NCI-H226 (cell line): ENCODE measurements around the gene AMFR.

ENCODE experiments used
- DNase-seq: peaks from one replicate; pipeline ENCODE4 v3.0.0-alpha.2; 2015

The AMFR gene

DNA sequence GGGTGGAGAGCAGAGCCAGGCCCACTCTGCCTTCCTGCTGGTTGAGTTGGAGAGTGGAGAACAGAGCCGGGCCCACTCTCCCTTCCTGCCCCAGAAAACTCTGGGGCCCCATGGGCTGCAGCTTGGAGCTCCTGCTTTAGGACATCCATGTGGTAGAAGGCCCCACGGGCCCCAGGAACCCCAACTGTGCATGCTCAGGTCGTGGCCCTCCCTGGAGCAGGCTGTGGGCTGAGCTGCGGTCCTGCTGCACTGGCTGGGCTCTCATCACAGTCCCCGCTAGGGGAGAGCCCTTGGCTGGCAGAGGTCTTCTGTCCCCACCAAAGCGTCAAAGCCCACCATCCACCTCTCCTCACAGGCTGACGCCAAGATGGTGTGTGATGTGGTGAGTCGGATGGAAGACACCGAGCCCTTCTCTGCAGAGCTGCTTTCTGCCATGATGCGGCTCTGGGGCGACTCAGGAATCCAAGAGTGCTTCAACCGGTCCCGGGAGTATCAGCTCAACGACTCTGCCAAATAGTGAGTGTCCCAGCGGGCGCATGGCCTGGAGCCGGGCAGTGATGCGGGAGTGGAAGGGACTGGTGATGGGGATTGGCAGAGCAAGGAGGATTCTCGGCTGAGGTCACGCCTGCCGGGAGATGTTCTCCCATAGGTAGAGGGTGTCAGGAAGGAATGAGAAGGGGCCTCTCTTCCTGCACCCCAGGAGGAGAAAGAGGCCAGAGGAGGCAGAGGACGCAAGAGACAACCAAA is 96.9 kb downstream of the AMFR start:
- no peak for DNase-seq

DNA sequence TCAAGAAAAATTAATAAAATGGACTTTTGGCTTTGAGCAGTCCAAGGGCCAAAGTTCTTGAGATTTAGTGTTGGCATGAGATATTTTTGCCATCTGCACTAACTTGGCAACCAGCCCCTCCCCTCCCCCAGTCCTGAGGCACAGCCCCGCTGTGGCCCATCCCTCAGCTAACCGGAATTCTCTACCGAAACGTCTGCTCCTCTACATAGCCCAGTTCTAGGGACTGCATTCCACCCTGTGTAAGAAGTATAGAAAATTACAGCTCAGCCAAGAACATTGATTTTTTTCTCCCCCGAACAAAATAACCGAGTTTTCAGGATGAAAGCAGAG is 97.5 kb downstream of the AMFR start:
- no peak for DNase-seq

DNA sequence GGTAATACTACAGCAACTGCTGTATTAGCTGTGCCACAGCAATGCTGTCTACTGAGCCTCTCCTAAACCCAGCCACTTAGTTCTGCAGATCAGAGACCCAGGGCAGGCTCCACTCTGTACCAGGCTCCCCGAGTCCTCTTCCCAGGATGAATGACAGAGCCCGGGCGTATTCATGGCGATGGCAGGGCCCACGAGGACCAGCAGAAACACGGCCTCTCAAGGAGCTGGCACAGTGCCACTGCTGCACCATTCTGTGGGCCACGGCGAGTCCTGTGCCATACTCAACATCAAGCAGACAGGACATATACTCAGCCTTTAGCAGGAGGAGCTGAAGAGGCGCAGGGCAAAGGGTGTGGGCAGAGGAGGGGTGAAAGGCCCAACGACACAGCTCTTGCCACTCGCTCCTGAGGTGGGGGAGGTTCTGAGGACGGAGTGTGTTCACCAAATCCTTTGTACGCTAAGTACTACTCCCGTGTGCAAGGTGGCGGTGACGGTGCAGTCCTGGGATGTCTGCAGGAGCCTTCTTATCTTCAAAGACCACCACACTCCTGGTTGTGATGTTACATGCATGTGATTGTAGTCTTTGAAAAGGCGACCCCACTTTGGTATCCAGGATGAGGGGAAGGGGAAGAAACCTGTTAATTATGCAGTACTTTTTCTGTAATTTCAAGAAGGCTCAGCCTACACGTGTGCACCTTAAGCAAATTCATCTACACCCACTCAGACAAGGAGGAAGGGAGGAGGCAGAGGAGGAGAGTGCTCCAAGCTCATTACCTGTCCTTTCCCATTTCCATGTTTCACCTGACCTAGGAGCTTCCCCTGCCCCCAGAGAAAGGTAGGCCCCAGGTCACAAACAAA is 98.0 kb downstream of the AMFR start:
- no peak for DNase-seq

DNA sequence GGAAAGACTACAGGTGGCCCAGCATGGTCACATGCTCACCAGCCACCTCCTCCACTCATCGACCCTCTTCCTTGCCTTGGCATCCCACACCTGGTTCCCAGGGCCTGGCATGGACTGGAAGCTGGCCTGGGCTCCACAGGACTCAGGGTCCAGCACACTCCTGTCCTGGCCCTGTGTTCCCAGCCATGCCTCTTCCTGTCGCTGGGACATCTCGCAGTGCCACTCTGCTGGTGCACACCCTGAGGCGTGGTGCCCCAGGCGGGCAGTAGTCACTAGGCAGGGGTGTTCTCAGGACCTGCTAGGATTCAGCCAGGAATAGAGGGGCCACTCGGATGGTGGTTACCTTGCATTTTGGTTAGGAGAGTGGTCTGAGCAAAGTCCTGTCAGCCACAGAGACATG is 99.4 kb downstream of the AMFR start:
- no peak for DNase-seq

DNA sequence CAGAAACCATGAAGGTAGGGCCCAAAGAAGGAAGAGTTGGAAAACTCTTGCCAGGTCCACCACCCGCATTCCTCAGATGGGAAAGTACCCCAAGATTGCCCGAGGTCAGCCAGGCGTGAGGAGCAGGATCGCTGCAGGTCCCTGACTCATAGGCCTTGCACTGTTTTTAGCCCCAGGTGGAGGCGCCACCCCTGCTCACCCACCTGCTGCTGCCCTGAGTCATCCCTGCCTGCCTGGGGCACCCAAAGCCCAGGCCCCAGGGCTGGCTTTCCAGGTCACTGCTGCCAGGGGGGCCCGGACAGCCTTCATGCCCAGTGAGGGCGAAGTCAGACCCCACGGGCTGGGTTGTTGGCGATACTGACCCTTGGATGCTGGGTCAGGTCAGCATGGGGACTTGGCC is 100.9 kb downstream of the AMFR start:
- peak; percentile 61 for DNase-seq

DNA sequence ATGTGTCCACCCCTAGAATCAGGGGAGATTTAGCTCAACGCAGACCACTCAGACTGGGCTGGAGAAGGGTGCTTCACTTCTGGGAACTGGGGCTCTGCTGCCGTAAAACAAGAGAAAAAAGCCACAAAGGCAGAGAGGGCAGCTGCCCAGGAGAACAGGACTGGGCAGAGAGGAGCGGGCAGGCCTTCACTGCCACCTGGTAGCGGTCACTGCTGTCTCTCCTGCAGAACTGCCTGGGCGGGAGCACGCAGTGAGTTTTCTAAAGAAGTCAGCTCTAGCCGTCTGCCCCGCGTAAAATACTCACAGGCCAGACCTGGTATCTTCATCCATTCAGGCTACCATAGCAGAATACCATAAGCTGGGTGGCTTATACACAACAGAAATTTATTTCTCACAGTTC is 103.8 kb downstream of the AMFR start:
- DNase-seq, result no peak

DNA sequence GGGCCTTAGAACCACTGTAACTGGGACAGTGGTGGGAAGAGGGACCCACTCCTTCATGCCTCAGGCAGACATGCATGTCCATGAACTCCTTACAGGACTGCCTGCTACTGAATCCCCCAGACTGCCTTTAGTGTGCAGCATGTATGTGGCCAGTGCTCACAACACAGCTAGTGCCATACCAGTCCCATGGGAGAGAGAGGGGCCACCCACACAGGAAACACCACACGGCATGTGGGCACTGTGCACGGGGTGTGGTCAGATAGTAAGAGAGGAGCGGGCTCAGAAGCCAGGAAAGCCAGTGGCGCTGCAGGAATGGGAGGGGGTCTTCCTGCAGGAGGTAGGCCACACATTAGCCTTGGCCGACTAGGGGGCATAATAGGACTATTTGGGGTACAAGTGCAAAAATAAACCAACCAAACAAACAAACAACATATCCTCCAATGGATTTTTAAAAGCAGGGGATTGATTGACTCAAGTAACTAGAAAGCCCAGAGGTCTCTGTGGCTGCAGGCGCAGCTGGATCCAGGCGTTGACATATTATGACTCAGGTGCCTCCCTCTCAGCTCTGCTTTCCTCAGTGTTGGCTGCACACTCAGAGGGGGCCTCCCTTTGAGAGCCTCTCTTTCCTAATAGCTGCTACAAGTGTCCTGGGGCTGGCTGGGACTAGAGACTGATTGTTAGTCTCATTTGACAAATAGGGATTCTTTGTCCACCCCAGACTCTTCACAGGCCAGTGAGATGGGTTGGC is 104.4 kb downstream of the AMFR start:
- no peak for DNase-seq

DNA sequence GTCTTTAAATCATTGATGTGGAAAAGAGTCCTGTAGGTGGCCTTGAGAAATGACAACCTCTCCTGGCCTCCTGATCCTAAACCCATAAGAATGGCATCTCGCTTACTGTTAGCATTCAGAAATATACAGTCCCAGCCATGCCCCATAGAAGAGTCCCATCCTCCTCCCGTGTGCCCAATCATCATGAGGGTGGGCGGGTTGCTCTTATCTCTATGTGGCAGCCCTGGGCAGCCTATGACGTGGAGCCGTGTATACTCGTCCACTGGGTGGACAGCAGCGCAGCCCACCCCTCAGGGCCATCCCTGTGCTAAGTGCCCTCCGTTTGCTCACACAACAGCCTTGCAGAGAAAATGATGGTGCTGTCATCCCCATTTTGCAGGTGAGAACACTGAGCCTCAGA is 105.3 kb downstream of the AMFR start:
- no peak for DNase-seq

DNA sequence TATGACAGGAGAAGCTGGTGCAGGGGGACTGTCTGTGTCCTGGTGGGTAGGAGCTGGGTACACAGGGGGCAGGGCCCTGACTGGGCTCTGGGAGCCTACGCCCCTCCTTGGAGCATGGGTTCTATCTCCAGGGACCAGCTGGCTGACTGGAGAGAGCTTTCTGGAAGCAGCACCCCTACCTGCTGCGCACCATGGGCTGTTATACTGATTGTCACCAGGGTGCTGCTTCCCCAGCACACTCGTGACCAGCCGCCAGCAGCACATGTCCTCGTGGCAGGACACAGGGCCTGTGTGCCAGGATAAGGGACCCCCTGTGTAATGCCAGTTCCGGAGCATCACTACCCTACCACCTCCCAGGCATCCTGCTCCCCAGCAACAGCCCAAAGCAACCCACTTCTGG is 106.0 kb downstream of the AMFR start:
- no peak for DNase-seq

DNA sequence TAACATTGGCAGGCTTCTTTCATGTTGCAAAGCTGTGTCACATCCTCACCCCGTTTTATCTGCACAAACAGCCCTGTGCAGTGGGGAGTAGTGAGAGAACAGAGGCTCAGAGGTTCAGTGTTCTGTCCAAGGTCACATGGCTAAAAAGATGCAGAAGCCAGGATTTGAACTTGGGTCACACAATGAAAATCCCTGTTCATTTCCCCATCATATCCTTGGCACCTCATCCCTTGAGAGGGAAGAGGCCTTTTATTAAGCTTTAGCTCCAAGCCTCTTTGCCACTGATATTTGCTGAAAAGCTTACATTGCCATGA is 106.6 kb downstream of the AMFR start:
- DNase-seq, result no peak

DNA sequence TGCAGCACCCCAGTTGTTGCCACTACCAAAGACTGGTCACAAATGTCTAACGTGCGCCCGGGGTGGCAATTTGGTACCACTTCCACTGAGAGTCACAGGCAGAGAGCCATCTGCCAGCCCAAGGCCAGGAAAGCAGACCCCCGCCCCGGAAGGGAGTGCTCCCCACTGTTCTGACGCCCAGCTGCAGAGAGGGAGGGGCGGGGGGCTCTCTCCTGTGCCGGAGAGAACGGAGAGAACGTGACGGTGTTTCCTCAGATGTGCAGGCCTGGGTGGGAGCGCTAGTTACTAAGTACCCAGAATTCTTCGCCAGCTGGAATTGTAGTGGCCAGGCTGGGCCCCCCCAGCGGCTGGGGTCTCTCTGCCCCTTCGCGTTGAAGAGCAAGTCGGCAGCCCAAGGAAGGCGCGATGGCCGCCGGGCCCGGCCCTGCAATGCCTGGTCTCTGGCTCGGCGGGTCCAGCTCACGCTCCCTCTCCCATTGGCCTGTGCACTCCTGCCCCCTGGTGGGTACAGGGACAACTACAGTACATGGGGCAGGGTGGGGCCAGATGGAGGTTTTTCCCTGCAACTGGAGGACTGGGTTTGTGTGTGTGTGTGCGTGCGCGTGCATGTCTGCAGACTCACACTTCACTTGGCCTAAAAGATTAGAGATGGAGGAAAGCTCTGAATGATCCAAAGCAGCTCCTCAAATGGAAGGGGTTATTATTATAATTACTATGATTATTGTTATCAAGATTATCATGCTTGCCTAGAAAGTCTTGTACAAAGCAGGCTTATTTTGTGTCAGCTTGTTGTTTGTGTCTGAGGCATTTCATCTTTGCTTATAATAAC is 107.1 kb downstream of the AMFR start:
- peak; percentile 57 for DNase-seq

DNA sequence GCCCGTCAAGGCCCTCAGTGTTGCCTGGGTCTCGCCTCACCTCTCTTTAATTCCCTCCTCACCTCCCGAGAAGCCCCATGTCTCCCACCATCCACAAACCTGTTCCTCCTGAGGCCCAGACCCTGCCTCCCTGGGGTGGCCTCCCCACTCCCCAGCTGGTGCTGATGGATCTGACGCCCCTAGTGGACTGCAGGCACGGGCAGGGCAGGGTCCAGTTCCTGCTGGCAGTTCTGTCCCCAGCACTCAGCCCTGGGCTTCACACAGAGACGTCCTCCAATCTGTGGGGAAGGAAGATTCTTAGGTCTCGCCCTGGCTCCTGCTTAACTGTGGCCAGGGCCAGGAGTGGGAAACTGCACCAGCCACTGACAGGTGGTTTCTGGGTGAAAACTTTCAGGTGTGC is 108.8 kb downstream of the AMFR start:
- no peak for DNase-seq

DNA sequence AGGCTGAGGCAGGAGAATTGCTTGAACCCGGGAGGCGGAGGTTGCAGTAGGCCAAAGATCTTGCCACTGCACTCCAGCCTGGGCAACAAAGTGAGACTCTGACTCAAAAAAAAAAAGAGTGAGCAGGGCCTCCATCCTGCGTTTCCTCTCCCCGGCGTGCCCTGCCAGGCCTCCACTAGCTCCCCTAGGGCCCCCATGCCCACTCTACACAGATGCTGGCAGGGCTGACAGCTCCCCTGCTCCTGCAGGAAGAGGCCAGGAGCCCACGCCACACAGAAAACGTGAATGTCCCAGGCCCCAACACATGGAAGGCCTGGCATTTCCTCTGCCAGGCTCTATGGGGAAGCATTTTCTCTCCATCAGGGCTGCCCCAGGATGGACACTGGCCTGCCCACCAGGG is 109.4 kb downstream of the AMFR start:
- no peak for DNase-seq

DNA sequence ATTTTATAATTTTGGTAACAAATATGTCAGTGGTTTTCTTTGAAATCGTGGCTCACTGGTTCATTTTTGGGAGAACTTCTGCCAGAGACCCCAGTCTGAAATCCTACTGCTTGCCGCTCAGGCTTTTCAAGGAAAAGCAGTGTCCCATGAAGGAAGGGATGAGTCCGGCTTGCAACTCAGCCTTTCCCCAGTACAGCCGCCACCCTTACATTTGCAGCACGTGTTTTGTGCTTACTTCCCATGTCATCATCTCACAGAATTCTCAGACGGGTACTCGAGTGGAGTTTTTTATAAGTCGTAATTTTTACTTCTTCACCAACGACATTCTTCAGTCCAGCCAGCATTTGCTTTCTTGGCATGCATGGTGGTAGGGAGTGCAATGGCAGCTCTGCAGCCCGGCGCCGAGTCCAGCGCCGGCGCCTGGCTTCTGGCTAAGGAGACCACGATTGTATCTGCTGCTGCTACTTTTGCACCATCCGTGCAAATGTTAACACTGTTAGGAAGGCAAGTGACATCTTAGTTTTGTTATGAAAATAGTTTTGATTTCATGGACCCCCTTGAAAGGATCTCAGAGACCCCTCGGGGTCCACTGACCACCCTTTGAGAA is 111.0 kb downstream of the AMFR start:
- DNase-seq, result no peak

DNA sequence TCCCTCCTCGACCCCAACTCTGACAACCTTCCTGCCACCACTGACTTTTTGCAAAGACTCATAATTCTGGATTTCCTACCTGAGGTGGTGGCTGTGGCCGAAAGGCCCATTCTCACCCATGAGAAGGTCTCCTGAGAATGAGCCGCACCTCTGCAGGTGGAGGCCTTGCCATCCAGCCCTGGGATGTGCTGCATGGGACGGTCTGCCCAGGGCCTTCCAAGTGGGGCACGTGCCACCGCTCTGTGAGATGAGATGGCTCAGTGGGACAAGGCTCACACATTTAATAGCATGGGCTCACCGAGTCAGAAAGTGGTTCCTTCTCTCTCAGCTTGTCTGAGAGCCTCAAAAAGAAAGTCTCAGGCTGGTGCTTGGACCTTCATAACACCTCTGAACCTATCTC is 112.8 kb downstream of the AMFR start:
- no peak for DNase-seq

DNA sequence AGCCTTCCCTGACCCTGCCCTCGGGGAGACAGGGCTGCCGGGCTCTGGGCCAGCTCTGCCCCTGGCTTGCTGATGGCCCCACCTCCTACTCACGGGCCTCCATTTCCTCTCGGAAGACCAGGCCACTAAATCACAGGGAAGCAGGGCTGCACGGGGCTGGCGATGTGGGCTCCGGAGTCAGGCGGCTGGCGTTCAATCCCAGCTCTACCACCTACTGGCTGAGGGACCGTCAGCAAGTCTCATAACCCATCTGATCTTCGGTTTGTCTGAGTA is 113.4 kb downstream of the AMFR start:
- no peak for DNase-seq
